ENCODE data around the gene ATR. TPM values are rescaled to one million over a fixed set of nuclear protein-coding genes. Genes with fewer than 3 reads are reported as not detected.

Gene ATR
- total and polyA plus RNA-seq, 9 of the 15 experiments (the other 6 are each of a cell fraction or from before 2014, with no cell fraction given), result 18.0 to 37.8 (median 23.2) TPM

DNA sequence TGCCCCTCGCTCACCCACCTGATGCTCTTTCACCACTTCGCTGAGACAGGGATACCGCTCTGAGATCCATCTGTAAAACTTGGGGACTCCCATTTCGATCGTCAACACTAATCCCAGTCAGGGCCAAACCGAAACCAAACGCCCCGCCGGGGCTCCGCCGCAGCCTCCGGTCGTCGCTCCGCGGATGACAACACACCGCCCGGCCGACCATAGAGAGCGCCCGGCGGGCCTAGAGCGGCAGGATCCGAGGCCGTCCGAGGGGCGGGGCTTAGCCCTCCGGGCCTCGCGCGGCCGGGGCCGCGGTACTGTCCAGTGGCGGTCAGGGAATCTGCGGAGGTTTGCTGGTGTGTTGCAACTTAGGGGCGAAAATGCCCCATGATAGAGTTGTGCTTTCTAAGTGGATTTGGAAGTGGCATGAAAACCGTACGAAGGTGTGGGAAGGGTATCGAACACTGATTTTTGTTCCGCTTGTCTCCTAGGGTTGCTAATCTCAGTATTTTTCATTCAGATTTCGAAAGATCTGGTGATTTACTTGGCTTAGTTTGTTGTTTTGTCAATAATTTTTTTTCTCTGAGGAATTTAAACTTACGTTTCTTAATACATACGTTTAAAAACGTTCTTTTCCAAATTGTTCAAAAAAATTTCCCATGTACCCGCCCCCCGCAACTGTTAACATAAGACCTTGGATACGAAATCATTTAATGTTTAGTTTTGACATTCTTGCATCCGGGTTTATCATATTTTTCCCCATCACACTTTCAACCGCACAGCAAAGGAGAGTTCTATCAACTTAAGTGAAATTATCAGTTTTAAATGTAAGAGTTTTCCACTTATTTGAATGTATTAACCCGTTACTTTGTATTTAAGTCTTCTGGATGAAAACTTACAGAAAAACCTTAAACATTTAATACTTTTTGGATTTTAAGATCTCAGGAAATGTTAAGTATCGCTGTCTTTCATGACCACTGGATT lies 130.4 kb downstream of the ATR start, which contains the start of gene XRN1 (continued):
- TF ChIP-seq RREB1 (CRISPR knock-in tag; IDR thresholded peaks at IDR 0.05), result no peak
- TF ChIP-seq HMGN3 (IDR thresholded peaks at IDR 0.05; ENCODE audit: borderline replicate concordance, extremely low read depth, insufficient read length, low read depth, low read length), result peak; percentile 95
- TF ChIP-seq ARID2 (IDR thresholded peaks at IDR 0.05), result no peak
- peak; percentile 83 for TF ChIP-seq C11orf30 (IDR thresholded peaks at IDR 0.05; ENCODE audit: low read depth)
- peak; percentile 53; the same call in 1 of the 2 replicates for TF ChIP-seq ZBTB40 (IDR thresholded peaks at IDR 0.05)
- TF ChIP-seq ZBTB40 (CRISPR knock-in tag; IDR thresholded peaks at IDR 0.05), result no peak
- TF ChIP-seq PHF21A (IDR thresholded peaks at IDR 0.05; ENCODE audit: borderline replicate concordance, low read depth), result no peak
- no peak for TF ChIP-seq PTBP1 (IDR thresholded peaks at IDR 0.05; ENCODE audit: low read depth, low read length)
- peak; percentile 96; the same call in 1 of the 2 replicates for TF ChIP-seq KAT7 (CRISPR knock-in tag; IDR thresholded peaks at IDR 0.05; ENCODE audit: borderline replicate concordance)
- TF ChIP-seq MAFG (tag; conservative IDR thresholded peaks at IDR 0.05), result no peak
- TF ChIP-seq ADNP (tag; IDR thresholded peaks at IDR 0.05), result no peak
